ENCODE data around the gene MAST4.

The MAST4 gene

GRCh38 chr5:66922881-66923280, 326.7 kb downstream of the MAST4 start:
- Histone ChIP-seq H3K36me3 (ENCODE audit: control insufficient read depth in 4 of 4, insufficient read depth in 4 of 4, low read length in 3 of 4) (no peaks in the 10 kb centered on the region), H3K4me1 (ENCODE audit: control extremely low read depth in 1 of 4, control insufficient read depth in 4 of 4, insufficient read depth in 4 of 4, low read length in 3 of 4) (no peaks in the 10 kb centered on the region), H3K27me3 (replicated peaks in 2 of 5; ENCODE audit: control insufficient read depth in 4 of 5, insufficient read depth in 5 of 5, low read length in 4 of 5) (no peaks in the 10 kb centered on the region), H3K27ac (ENCODE audit: insufficient read depth in 1 of 2, low read depth in 1 of 2, low read length in 2 of 2, poor library complexity in 1 of 2, severe bottlenecking in 2 of 2) (no peak overlapping the region), H3K4me3 (ENCODE audit: control insufficient read depth in 1 of 7, extremely low read depth in 1 of 7, insufficient read depth in 4 of 7, low read depth in 2 of 7, low read length in 6 of 7) (no peak overlapping the region), H3K9me3 (ENCODE audit: control extremely low read depth in 1 of 5, control insufficient read depth in 4 of 5, insufficient read depth in 2 of 5, low read depth in 1 of 5, low read length in 4 of 5) (no peaks in the 10 kb centered on the region)
- ChIA-PET POLR2A (no interaction called here), CTCF (no interaction called here)
- DNase-seq, result no peak
- WGBS (ENCODE audit: insufficient coverage), result 95% methylated on average over 4 of the region's 5 CpGs

- DNase-seq, result peak in 1 of 3 donors; percentile 1
- WGBS (ENCODE audit: insufficient coverage), result no CpG with 5 or more reads among the region's 1 CpG
- Histone ChIP-seq H3K4me3 (ENCODE audit: control insufficient read depth in 1 of 7, extremely low read depth in 1 of 7, insufficient read depth in 4 of 7, low read depth in 2 of 7, low read length in 6 of 7) (no peak overlapping the region), H3K9me3 (ENCODE audit: control extremely low read depth in 1 of 5, control insufficient read depth in 4 of 5, insufficient read depth in 2 of 5, low read depth in 1 of 5, low read length in 4 of 5) (no peaks in the 10 kb centered on the region), H3K4me1 (ENCODE audit: control extremely low read depth in 1 of 4, control insufficient read depth in 4 of 4, insufficient read depth in 4 of 4, low read length in 3 of 4) (no peaks in the 10 kb centered on the region), H3K27me3 (replicated peaks in 2 of 5; ENCODE audit: control insufficient read depth in 4 of 5, insufficient read depth in 5 of 5, low read length in 4 of 5) (no peaks in the 10 kb centered on the region), H3K36me3 (ENCODE audit: control insufficient read depth in 4 of 4, insufficient read depth in 4 of 4, low read length in 3 of 4) (no peaks in the 10 kb centered on the region), H3K27ac (ENCODE audit: insufficient read depth in 1 of 2, low read depth in 1 of 2, low read length in 2 of 2, poor library complexity in 1 of 2, severe bottlenecking in 2 of 2) (no peak overlapping the region)
- CTCF ChIA-PET, result no interaction called here
- POLR2A ChIA-PET, result no interaction called here
Measured at GRCh38 chr5:66923457-66923856, 327.3 kb downstream of the MAST4 start.

GRCh38 chr5:66923922-66924321, 327.7 kb downstream of the MAST4 start:
- H3K4me1 ChIP-seq (ENCODE audit: control extremely low read depth in 1 of 4, control insufficient read depth in 4 of 4, insufficient read depth in 4 of 4, low read length in 3 of 4), result no peaks in the 10 kb centered on the region
- H3K27me3 ChIP-seq (replicated peaks in 2 of 5; ENCODE audit: control insufficient read depth in 4 of 5, insufficient read depth in 5 of 5, low read length in 4 of 5), result no peaks in the 10 kb centered on the region
- ChIA-PET POLR2A (no interaction called here), CTCF (interaction anchor here (0.7 kb wide), 1 partner anchor 188 kb away, joined by 3 read pairs; no protein-coding TSS in a partner anchor)
- no peak overlapping the region for H3K4me3 ChIP-seq (ENCODE audit: control insufficient read depth in 1 of 7, extremely low read depth in 1 of 7, insufficient read depth in 4 of 7, low read depth in 2 of 7, low read length in 6 of 7)
- H3K36me3 ChIP-seq (ENCODE audit: control insufficient read depth in 4 of 4, insufficient read depth in 4 of 4, low read length in 3 of 4), result no peaks in the 10 kb centered on the region
- no peak overlapping the region for H3K27ac ChIP-seq (ENCODE audit: insufficient read depth in 1 of 2, low read depth in 1 of 2, low read length in 2 of 2, poor library complexity in 1 of 2, severe bottlenecking in 2 of 2)
- DNase-seq, result no peak
- H3K9me3 ChIP-seq (ENCODE audit: control extremely low read depth in 1 of 5, control insufficient read depth in 4 of 5, insufficient read depth in 2 of 5, low read depth in 1 of 5, low read length in 4 of 5), result no peaks in the 10 kb centered on the region

GRCh38 chr5:66927140-66927539, 330.9 kb downstream of the MAST4 start:
- H3K9me3 ChIP-seq (ENCODE audit: control extremely low read depth in 1 of 5, control insufficient read depth in 4 of 5, insufficient read depth in 2 of 5, low read depth in 1 of 5, low read length in 4 of 5), result no peaks in the 10 kb centered on the region
- H3K4me1 ChIP-seq (ENCODE audit: control extremely low read depth in 1 of 4, control insufficient read depth in 4 of 4, insufficient read depth in 4 of 4, low read length in 3 of 4), result no peaks in the 10 kb centered on the region
- ChIA-PET POLR2A (no interaction called here), CTCF (no interaction called here)
- H3K36me3 ChIP-seq (ENCODE audit: control insufficient read depth in 4 of 4, insufficient read depth in 4 of 4, low read length in 3 of 4), result no peaks in the 10 kb centered on the region
- no peak overlapping the region for H3K4me3 ChIP-seq (ENCODE audit: control insufficient read depth in 1 of 7, extremely low read depth in 1 of 7, insufficient read depth in 4 of 7, low read depth in 2 of 7, low read length in 6 of 7)
- no peak overlapping the region for H3K27ac ChIP-seq (ENCODE audit: insufficient read depth in 1 of 2, low read depth in 1 of 2, low read length in 2 of 2, poor library complexity in 1 of 2, severe bottlenecking in 2 of 2)
- H3K27me3 ChIP-seq (replicated peaks in 2 of 5; ENCODE audit: control insufficient read depth in 4 of 5, insufficient read depth in 5 of 5, low read length in 4 of 5), result no peaks in the 10 kb centered on the region
- no peak for DNase-seq

- WGBS (ENCODE audit: insufficient coverage), result 100% methylated on average over 1 of the region's 1 CpG
- no peaks in the 10 kb centered on the region for H3K36me3 ChIP-seq (ENCODE audit: control insufficient read depth in 4 of 4, insufficient read depth in 4 of 4, low read length in 3 of 4)
- no peaks in the 10 kb centered on the region for H3K27me3 ChIP-seq (replicated peaks in 2 of 5; ENCODE audit: control insufficient read depth in 4 of 5, insufficient read depth in 5 of 5, low read length in 4 of 5)
- CTCF ChIA-PET, result interaction anchor here (1.2 to 2.0 kb wide), 4 partner anchors 12 to 116 kb away, joined by 3 to 5 read pairs (median 4); no protein-coding TSS in a partner anchor
- no peak for DNase-seq
- H3K27ac ChIP-seq (ENCODE audit: insufficient read depth in 1 of 2, low read depth in 1 of 2, low read length in 2 of 2, poor library complexity in 1 of 2, severe bottlenecking in 2 of 2), result no peak overlapping the region
- no peaks in the 10 kb centered on the region for H3K4me1 ChIP-seq (ENCODE audit: control extremely low read depth in 1 of 4, control insufficient read depth in 4 of 4, insufficient read depth in 4 of 4, low read length in 3 of 4)
- POLR2A ChIA-PET, result no interaction called here
- no peaks in the 10 kb centered on the region for H3K9me3 ChIP-seq (ENCODE audit: control extremely low read depth in 1 of 5, control insufficient read depth in 4 of 5, insufficient read depth in 2 of 5, low read depth in 1 of 5, low read length in 4 of 5)
- no peak overlapping the region for H3K4me3 ChIP-seq (ENCODE audit: control insufficient read depth in 1 of 7, extremely low read depth in 1 of 7, insufficient read depth in 4 of 7, low read depth in 2 of 7, low read length in 6 of 7)
Measured at GRCh38 chr5:66929281-66929680, 333.1 kb downstream of the MAST4 start.

GRCh38 chr5:66929995-66930394, 333.8 kb downstream of the MAST4 start:
- H3K4me3 ChIP-seq (ENCODE audit: control insufficient read depth in 1 of 7, extremely low read depth in 1 of 7, insufficient read depth in 4 of 7, low read depth in 2 of 7, low read length in 6 of 7), result no peak overlapping the region
- WGBS (ENCODE audit: insufficient coverage), result no CpG with 5 or more reads among the region's 2 CpGs
- no peaks in the 10 kb centered on the region for H3K36me3 ChIP-seq (ENCODE audit: control insufficient read depth in 4 of 4, insufficient read depth in 4 of 4, low read length in 3 of 4)
- DNase-seq, result peak in 1 of 3 donors; percentile 2
- H3K27ac ChIP-seq (ENCODE audit: insufficient read depth in 1 of 2, low read depth in 1 of 2, low read length in 2 of 2, poor library complexity in 1 of 2, severe bottlenecking in 2 of 2), result no peak overlapping the region
- no peaks in the 10 kb centered on the region for H3K27me3 ChIP-seq (replicated peaks in 2 of 5; ENCODE audit: control insufficient read depth in 4 of 5, insufficient read depth in 5 of 5, low read length in 4 of 5)
- H3K9me3 ChIP-seq (ENCODE audit: control extremely low read depth in 1 of 5, control insufficient read depth in 4 of 5, insufficient read depth in 2 of 5, low read depth in 1 of 5, low read length in 4 of 5), result no peaks in the 10 kb centered on the region
- POLR2A ChIA-PET, result interaction anchor here (0.6 kb wide), 1 partner anchor 16 kb away, joined by 5 read pairs; no protein-coding TSS in a partner anchor
- H3K4me1 ChIP-seq (ENCODE audit: control extremely low read depth in 1 of 4, control insufficient read depth in 4 of 4, insufficient read depth in 4 of 4, low read length in 3 of 4), result no peaks in the 10 kb centered on the region
- CTCF ChIA-PET, result interaction anchor here (1.3 to 2.0 kb wide), 2 partner anchors 11 to 117 kb away, joined by 4 to 5 read pairs; no protein-coding TSS in a partner anchor

GRCh38 chr5:66931651-66932050, 335.5 kb downstream of the MAST4 start:
- ChIA-PET POLR2A (no interaction called here), CTCF (interaction anchor here (0.9 to 1.4 kb wide), 5 partner anchors 18 to 119 kb away, joined by 3 to 4 read pairs (median 3); no protein-coding TSS in a partner anchor)
- DNase-seq, result peak; percentile 1 to 32 (median 16)
- no peaks in the 10 kb centered on the region for H3K27me3 ChIP-seq (replicated peaks in 2 of 5; ENCODE audit: control insufficient read depth in 4 of 5, insufficient read depth in 5 of 5, low read length in 4 of 5)
- H3K4me3 ChIP-seq (ENCODE audit: control insufficient read depth in 1 of 7, extremely low read depth in 1 of 7, insufficient read depth in 4 of 7, low read depth in 2 of 7, low read length in 6 of 7), result no peak overlapping the region
- no CpG with 5 or more reads among the region's 5 CpGs for WGBS (ENCODE audit: insufficient coverage)
- no peaks in the 10 kb centered on the region for H3K36me3 ChIP-seq (ENCODE audit: control insufficient read depth in 4 of 4, insufficient read depth in 4 of 4, low read length in 3 of 4)
- no peaks in the 10 kb centered on the region for H3K4me1 ChIP-seq (ENCODE audit: control extremely low read depth in 1 of 4, control insufficient read depth in 4 of 4, insufficient read depth in 4 of 4, low read length in 3 of 4)
- H3K27ac ChIP-seq (ENCODE audit: insufficient read depth in 1 of 2, low read depth in 1 of 2, low read length in 2 of 2, poor library complexity in 1 of 2, severe bottlenecking in 2 of 2), result no peak overlapping the region
- H3K9me3 ChIP-seq (ENCODE audit: control extremely low read depth in 1 of 5, control insufficient read depth in 4 of 5, insufficient read depth in 2 of 5, low read depth in 1 of 5, low read length in 4 of 5), result no peaks in the 10 kb centered on the region
